Astrocyte of the spinal cord (primary cell): ENCODE data around the gene ABHD12B.
A peak's percentile ranks its signal among the peaks of the same experiment; 100 is the strongest.
"Not testable (repeated sequence)": the region's sequence is repeated elsewhere in the genome, so short reads cannot be mapped to it uniquely, and the experiment has no call there.

ENCODE experiments used
- DNase-seq: peaks from one replicate; pipeline ENCODE4 v3.0.0; 2011; ENCODE audit warnings: low read depth, low spot score
- H3K4me3 ChIP-seq: 2 replicates; pipeline ENCODE4 v1.5.1; 2011; ENCODE audit warnings: low read depth, mild to moderate bottlenecking, low read length, moderate library complexity
- CTCF ChIP-seq: IDR thresholded peaks from 2 replicates; pipeline ENCODE4 v1.5.1; 2012; ENCODE audit warnings: low read depth, mild to moderate bottlenecking, low read length, inconsistent platforms
- in situ Hi-C: cut with HindIII; loops from 2 replicates; pipeline ENCODE4 v1.10.0; 2017; ENCODE audit warnings: low sequenced_read_pairs

The ABHD12B gene

GRCh38 chr14:50937800-50938199 lies 65.9 kb downstream of the ABHD12B start:
- no peak overlapping the region for H3K4me3 ChIP-seq
- DNase-seq, result no peak
- no peak for TF ChIP-seq CTCF
- in situ Hi-C loops, result no loop called here

- no peak overlapping the region for H3K4me3 ChIP-seq
- in situ Hi-C loops, result no loop called here
- TF ChIP-seq CTCF, result no peak
- peak; percentile 69 for DNase-seq
Observed at GRCh38 chr14:50941151-50941550, 69.3 kb downstream of the ABHD12B start.

GRCh38 chr14:50941638-50942037 lies 69.8 kb downstream of the ABHD12B start:
- in situ Hi-C loops, H3K4me3 ChIP-seq, DNase-seq: not testable (repeated sequence)

GRCh38 chr14:50943261-50943942 lies 71.5 kb downstream of the ABHD12B start:
- TF ChIP-seq CTCF, result no peak
- in situ Hi-C loops, result no loop called here
- peak overlapping the region; percentile 70 for H3K4me3 ChIP-seq
- DNase-seq, result no peak

- no peak for TF ChIP-seq CTCF
- peak within 1 kb of the TSS; percentile 70 for H3K4me3 ChIP-seq
- peak; percentile 58 for DNase-seq
- in situ Hi-C loops, result no loop called here
Observed at GRCh38 chr14:50943943-50944646, 72.2 kb downstream of the ABHD12B start, which contains the start of gene PYGL. Gene PYGL (minus strand): TSS chr14:50944483. CDS start chr14:50944403, 80 bp downstream.

- no peak for TF ChIP-seq CTCF
- in situ Hi-C loops, result no loop called here
- DNase-seq, result peak; percentile 40
- H3K4me3 ChIP-seq, result peak overlapping the region; percentile 70
Observed at GRCh38 chr14:50944647-50945413, 73.0 kb downstream of the ABHD12B start.
